GM13977 (cell line): ENCODE measurements around the gene ZRANB3.
"Not testable (repeated sequence)": the region's sequence is repeated elsewhere in the genome, so short reads cannot be mapped to it uniquely, and the experiment has no call there.

Experiments
- DNase-seq: peaks from one replicate; pipeline ENCODE4 v3.0.0; 2012; ENCODE audit warnings: low spot score
- in situ Hi-C: fragments of 300-500 bp; cut with MboI; formaldehyde crosslinking; loops from one replicate; pipeline ENCODE4 v1.12.0; 2022; ENCODE audit warnings: low sequenced_read_pairs, low pct_unique_long_range_greater_than_20kb, mixed read lengths, inconsistent platforms; ENCODE audit not compliant: unreplicated experiment
- TF ChIP-seq, protein P1 (sequence below): IDR thresholded peaks from 2 replicates; pipeline ENCODE4 v1.5.1; 2012; ENCODE audit warnings: mild to moderate bottlenecking, control low read depth; ENCODE audit not compliant: insufficient read depth; ENCODE audit errors: extremely low read depth, missing control alignments

ZRANB3 gene

DNA sequence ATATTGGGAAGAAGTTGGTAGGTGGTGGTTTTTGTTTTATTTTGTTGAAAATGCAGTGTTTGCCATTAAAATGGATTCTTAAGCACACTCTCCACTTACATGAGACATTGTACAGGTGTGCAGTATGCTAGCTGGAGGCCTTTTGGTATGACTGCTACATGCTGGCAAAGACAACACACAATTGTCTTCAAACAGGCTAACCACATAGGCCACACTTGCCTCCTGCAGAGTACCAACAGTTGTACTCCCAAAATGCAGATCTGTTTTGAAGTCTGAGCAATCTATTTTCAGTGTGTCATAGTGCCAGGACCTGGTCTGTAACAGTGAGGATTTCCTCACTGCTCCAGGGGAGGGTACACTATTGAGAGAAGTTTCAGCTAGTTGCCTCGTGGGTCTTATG, 213.6 kb downstream of the ZRANB3 start:
- TF ChIP-seq, protein P1, sequence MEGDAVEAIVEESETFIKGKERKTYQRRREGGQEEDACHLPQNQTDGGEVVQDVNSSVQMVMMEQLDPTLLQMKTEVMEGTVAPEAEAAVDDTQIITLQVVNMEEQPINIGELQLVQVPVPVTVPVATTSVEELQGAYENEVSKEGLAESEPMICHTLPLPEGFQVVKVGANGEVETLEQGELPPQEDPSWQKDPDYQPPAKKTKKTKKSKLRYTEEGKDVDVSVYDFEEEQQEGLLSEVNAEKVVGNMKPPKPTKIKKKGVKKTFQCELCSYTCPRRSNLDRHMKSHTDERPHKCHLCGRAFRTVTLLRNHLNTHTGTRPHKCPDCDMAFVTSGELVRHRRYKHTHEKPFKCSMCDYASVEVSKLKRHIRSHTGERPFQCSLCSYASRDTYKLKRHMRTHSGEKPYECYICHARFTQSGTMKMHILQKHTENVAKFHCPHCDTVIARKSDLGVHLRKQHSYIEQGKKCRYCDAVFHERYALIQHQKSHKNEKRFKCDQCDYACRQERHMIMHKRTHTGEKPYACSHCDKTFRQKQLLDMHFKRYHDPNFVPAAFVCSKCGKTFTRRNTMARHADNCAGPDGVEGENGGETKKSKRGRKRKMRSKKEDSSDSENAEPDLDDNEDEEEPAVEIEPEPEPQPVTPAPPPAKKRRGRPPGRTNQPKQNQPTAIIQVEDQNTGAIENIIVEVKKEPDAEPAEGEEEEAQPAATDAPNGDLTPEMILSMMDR, result no peak
- DNase-seq, result no peak
- in situ Hi-C loops, result no loop called here

DNA sequence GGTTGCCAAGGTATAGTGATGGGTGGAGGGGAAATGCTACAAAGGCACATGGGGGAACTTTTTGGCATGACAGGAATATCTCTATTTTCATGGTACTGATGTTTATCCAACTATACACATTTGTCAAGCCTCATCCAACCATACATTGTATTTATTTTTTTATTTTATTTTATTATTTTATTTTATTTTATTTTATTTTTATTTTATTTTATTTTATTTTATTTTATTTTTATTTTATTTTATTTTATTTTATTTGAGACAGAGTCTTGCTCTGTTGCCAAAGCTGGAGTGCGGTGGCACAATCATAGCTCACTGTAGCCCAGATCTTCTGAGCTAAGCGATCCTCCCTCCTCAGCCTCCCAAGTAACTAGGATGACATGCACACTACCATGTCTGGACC, 219.1 kb downstream of the ZRANB3 start:
- TF ChIP-seq, protein P1, result no peak
- no peak for DNase-seq
- in situ Hi-C loops, result no loop called here

DNA sequence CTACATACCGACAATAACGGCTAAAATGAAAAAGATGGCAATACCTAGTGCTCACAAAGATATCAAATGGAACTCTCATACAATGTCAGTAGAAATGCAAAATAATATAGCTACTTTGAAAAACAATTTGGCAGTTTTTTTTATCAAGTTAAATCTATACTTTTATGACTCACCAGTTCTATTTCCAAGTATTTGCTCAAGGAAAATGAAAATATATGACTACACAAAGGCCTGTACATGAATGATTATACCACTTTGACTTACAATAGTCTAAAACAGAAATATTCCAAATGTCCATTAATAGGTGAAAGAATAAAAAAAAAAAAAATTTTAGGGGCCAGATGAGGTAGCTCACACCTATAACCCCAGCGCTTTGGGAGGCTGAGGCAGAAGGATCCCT, 219.8 kb downstream of the ZRANB3 start:
- DNase-seq, result no peak
- TF ChIP-seq, protein P1, result no peak
- in situ Hi-C loops, result no loop called here

DNA sequence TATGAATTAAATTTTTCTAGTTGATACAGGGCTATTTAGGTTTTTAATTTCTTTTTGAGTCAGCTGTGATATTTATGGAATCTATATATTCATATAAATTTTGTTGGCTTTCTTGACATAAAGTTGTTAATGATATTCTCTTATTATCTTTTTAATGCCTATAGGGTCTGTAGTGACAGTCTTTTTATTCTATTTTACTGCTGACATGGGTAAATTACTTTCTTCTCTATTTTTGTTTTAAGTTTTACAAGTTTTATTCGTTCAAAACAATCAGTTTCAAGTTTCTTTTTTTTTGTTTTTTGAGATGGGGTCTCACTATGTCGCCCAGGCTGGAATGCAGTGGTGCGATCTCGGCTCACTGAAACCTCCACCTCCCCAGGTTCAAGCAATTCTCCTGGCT, 226.3 kb downstream of the ZRANB3 start:
- in situ Hi-C loops, result no loop called here

DNA sequence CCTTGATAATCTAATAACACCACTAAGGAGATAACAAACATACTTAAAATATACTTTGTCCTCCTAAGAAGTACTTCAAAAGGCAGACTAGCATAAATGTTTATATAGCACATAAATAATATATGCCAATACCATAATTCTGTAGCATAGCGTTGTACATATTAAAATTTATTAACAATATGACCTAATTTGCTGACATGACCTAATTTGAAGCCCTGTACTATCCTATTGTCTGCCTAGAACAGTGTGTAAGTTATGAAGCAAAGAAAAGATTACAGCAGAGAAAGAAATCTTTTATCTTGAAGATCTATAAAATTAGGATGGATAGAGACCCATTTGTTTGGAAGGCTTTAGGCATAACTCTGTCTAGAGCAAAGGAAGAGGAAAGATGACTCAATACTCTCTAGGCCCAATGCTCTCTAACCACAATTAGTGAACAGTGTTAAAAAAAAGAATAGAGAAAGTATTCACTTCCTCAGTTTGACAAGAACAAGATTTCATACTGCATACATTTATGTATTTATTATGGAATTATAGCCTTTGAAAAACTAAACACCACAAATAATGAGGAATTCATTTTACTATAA, 231.3 kb downstream of the ZRANB3 start:
- peak; percentile 25 for DNase-seq
- TF ChIP-seq, protein P1, result no peak
- in situ Hi-C loops, result no loop called here

More for the DNA sequence above, 226.3 kb downstream of the ZRANB3 start:
- TF ChIP-seq, protein P1, result no peak
- DNase-seq, result no peak

DNA sequence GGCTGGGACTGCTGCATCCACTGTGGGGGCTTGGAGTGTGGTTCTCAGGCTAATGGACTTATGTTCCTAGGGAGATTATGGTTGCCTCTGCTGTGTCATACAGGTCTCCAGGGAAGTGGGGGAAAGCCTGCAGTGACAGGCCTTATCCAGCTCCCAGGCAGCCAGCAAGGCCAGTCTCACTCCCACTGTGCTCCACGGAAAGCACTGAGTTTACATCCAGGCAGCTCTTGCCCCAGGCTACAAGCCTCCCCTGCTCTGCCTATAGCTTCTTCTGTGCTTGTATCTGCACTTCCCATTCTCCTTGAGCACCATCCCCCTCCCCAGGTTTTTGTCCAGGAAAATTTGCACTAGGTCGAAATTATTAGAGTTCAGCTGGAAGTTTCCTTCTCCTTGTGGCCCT, 231.9 kb downstream of the ZRANB3 start:
- in situ Hi-C loops, result no loop called here
- TF ChIP-seq, protein P1, result no peak
- no peak for DNase-seq

DNA sequence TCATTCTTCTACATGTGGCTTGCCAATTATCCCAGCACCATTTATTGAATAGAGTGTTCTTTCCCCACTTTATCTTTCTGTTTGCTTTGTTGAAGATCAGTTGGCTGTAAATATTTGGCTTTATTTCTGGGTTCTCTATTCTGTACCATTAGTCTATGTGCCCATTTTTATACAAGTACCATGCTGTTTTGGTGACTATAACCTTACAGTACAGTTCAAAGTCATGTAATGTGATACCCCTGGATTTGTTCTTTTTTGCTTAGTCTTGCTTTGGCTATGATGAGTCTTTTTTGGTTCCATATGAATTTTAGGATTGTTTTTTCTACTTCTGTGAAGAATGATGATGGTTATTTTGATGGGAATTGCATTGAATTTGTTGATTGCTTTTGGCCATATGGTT, 243.9 kb downstream of the ZRANB3 start:
- in situ Hi-C loops, DNase-seq: not testable (repeated sequence)
